Thymus (tissue), 11 donors: Measurements from ENCODE around the gene CHML. TPM values are rescaled to one million over a fixed set of nuclear protein-coding genes. Genes with fewer than 3 reads are reported as not detected.

Source experiments
- DNase-seq, 9 donors: peaks; one replicate each; pipeline ENCODE4 v3.0.0-alpha.2; 2013; ENCODE audit warnings: low spot score in 9 of 9, low read depth in 6 of 9, missing footprints in 1 of 9
- H3K27ac ChIP-seq, 2 donors: one replicate each; pipeline ENCODE4 v1.5.1; 2013; ENCODE audit warnings: control low read depth in 1 of 2, low read depth in 1 of 2, low read length in 1 of 2, mild to moderate bottlenecking in 1 of 2, moderate library complexity in 1 of 2
- H3K27me3 ChIP-seq, 2 donors: one replicate each; pipeline ENCODE4 v1.5.1; 2013; ENCODE audit warnings: low read length in 1 of 2; ENCODE audit not compliant: control insufficient read depth in 2 of 2, insufficient read depth in 1 of 2
- H3K36me3 ChIP-seq, 2 donors: one replicate each; pipeline ENCODE4 v1.5.1; 2013; ENCODE audit warnings: low read length in 1 of 2, mild to moderate bottlenecking in 1 of 2, moderate library complexity in 1 of 2; ENCODE audit not compliant: control insufficient read depth in 2 of 2, insufficient read depth in 2 of 2
- H3K4me1 ChIP-seq, 2 donors: one replicate each; pipeline ENCODE4 v1.5.1; 2013; ENCODE audit warnings: low read length in 2 of 2; ENCODE audit not compliant: control insufficient read depth in 2 of 2, insufficient read depth in 2 of 2
- H3K4me3 ChIP-seq, 2 donors: one replicate each; pipeline ENCODE4 v1.5.1; 2013; ENCODE audit warnings: low read length in 2 of 2, control low read depth in 1 of 2, mild to moderate bottlenecking in 1 of 2
- H3K9me3 ChIP-seq, 2 donors: one replicate each; pipeline ENCODE4 v1.5.1; 2013; ENCODE audit warnings: low read length in 1 of 2, mild to moderate bottlenecking in 1 of 2; ENCODE audit not compliant: control insufficient read depth in 2 of 2, insufficient read depth in 1 of 2
- whole genome bisulfite sequencing: extraction: QIAGEN DNeasy Blood & Tissue Kit; methylation state at CpG from one replicate; pipeline ENCODE4 v1.1.7; 2013; 5-methylcytosine and 5-hydroxymethylcytosine counted together
- polyA plus RNA-seq: library from polyadenylated mRNA; stranded (reverse); fragments of 200-250 nt; gene quantifications from one replicate; pipeline ENCODE4 v1.2.3, GENCODE V29; 2013
- total RNA-seq: library from RNA; stranded (reverse); fragments of 120-200 nt; gene quantifications from one replicate; pipeline ENCODE4 v1.2.4, GENCODE V29; 2013
- donor health status: healthy.

CHML gene
- total and polyA plus RNA-seq, 2 donors: 7.4 to 13.3 TPM

DNA sequence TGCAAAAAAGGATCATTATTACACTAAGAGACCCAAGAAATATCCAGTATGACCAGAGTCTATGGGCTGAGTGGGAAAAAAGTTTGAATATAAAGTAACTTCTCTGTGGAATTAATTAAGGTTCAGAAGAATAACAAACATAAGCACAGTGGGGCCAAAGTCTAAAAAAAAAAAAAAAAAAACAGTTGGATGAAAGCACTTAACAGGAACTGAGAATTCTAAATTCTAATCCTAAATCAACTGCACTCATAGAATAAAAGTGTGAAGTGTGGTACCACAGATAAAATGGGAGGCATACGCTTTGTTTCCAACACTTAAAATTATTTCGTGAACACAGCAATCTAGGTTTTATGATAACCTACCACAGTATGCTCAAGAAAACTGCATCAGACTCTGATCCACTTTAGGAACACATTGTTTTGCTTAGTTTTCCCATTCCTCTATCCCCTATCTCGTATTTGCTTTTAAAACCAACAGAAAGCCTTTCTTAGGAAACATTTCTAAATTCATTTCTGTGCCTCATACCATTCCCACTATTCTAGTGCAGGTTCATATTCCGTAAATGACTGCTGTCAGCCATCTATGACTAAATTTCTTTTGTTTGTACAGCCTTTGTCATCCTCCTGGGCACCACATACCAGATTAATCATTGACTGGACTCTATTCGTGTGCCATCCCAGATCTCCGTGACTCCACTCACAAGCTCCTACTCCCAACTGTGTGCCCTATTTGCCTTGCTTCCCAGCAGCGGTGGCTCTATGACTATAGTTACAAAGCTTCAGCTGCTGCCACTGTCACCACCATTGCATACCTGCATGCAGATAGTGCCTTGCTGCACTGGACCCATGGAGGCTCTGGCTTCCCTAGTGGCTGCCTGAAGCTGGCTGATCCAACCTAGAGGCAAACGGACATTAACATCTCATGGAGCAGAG, 24.9 kb downstream of the CHML start:
- no peaks in the 10 kb centered on the region for H3K9me3 ChIP-seq
- no peaks in the 10 kb centered on the region for H3K27me3 ChIP-seq
- no peak overlapping the region for H3K4me3 ChIP-seq
- H3K27ac ChIP-seq: no peak overlapping the region
- WGBS: 98% methylated on average over 8 of the region's 8 CpGs
- no peaks in the 10 kb centered on the region for H3K4me1 ChIP-seq
- no peaks in the 10 kb centered on the region for H3K36me3 ChIP-seq
- no peak for DNase-seq

GRCh38 chr1:241614572-241614971, 25.6 kb downstream of the CHML start:
- H3K36me3 ChIP-seq: no peaks in the 10 kb centered on the region
- H3K9me3 ChIP-seq: no peaks in the 10 kb centered on the region
- no peak overlapping the region for H3K27ac ChIP-seq
- H3K4me1 ChIP-seq: no peaks in the 10 kb centered on the region
- H3K4me3 ChIP-seq: no peak overlapping the region
- no peak for DNase-seq
- WGBS: 82% methylated on average over 4 of the region's 4 CpGs
- no peaks in the 10 kb centered on the region for H3K27me3 ChIP-seq

GRCh38 chr1:241614144-241614543, 26.0 kb downstream of the CHML start:
- Histone ChIP-seq H3K27me3 (no peaks in the 10 kb centered on the region), H3K4me3 (no peak overlapping the region), H3K27ac (no peak overlapping the region), H3K4me1 (no peaks in the 10 kb centered on the region), H3K36me3 (no peaks in the 10 kb centered on the region), H3K9me3 (no peaks in the 10 kb centered on the region)
- 93% methylated on average over 4 of the region's 4 CpGs for WGBS
- no peak for DNase-seq

DNA sequence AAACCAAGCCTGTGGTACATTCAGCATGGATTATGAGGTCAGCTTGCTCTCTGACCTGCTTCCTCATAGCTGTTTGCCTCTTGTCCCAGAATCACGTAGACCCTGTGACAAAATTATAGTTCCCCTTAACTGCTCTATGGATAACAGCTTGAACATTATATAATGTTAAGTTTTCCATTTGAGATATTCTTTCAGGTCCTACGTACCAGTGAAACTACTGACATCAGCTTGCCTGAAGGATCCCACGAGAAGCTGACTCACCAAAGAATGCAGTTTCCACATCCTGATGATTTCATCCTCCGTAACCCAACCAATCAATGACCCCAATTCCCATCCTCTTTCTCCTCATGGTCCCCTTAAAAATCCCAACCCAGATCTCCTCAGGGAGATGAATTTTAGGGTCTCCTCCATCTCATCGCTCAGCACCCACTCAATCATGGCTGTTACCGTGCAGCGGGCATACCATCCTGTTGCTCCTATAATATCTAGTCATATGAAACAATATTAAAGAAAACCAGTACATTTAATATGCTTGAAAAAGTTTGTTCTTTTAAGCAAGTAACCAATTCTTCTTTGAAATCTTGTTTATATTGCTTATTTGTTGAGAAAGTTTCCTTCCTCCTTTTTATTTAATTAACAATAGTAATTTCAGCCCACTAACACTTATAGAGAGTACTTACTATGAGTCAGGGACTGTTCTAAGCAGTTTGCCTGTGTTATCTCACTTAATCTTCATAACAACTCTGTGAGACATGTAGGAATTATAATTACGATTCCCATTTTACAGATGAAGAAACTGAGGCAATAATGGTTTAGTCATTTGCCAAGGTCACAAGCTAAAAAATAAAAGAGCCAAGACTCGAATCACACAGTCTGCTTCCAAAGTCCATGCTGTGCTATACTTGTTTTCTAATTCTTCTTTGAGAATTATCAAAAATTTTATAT, 27.4 kb downstream of the CHML start:
- Histone ChIP-seq H3K4me1 (no peaks in the 10 kb centered on the region), H3K27ac (no peak overlapping the region), H3K27me3 (no peaks in the 10 kb centered on the region), H3K9me3 (no peaks in the 10 kb centered on the region), H3K36me3 (no peaks in the 10 kb centered on the region), H3K4me3 (no peak overlapping the region)
- DNase-seq: no peak
- 96% methylated on average over 9 of the region's 9 CpGs for WGBS

GRCh38 chr1:241611736-241612135, 28.4 kb downstream of the CHML start:
- H3K27ac ChIP-seq: no peak overlapping the region
- WGBS: 98% methylated on average over 1 of the region's 1 CpG

DNA sequence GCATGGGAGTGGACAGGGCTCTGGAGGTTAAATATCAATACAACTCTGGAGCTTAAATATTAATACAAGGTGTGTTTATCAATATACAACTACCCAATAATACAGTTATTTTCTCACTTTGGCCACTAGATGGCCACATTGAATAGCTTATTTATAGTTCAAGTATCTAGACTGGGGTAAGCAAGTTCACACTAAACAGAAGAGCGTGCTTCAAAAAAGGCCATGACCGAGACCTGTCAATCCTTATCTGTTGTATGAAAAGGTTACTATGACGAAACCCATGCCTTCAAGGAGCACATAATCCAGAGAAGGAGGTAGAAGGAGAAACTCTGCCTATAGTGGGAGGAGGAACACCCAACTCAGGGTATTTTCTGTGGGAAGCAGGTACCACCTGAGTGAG, 29.1 kb downstream of the CHML start:
- Histone ChIP-seq H3K27me3 (no peaks in the 10 kb centered on the region), H3K4me1 (no peaks in the 10 kb centered on the region), H3K4me3 (no peak overlapping the region), H3K36me3 (no peaks in the 10 kb centered on the region), H3K9me3 (no peaks in the 10 kb centered on the region), H3K27ac (no peak overlapping the region)
- peak in 8 of 9 donors; percentile 25 to 79 (median 54) for DNase-seq
- 56% methylated on average over 3 of the region's 3 CpGs for WGBS

More at GRCh38 chr1:241611736-241612135, 28.4 kb downstream of the CHML start:
- Histone ChIP-seq H3K4me1 (no peaks in the 10 kb centered on the region), H3K9me3 (no peaks in the 10 kb centered on the region), H3K4me3 (no peak overlapping the region), H3K36me3 (no peaks in the 10 kb centered on the region), H3K27me3 (no peaks in the 10 kb centered on the region)
- no peak for DNase-seq

GRCh38 chr1:241610056-241610815, 29.9 kb downstream of the CHML start:
- 93% methylated on average over 8 of the region's 8 CpGs for WGBS
- Histone ChIP-seq H3K27ac (no peak overlapping the region), H3K4me1 (no peaks in the 10 kb centered on the region), H3K9me3 (no peaks in the 10 kb centered on the region), H3K27me3 (no peaks in the 10 kb centered on the region), H3K4me3 (no peak overlapping the region), H3K36me3 (no peaks in the 10 kb centered on the region)
- no peak for DNase-seq

- Histone ChIP-seq H3K4me3 (no peak overlapping the region), H3K27ac (no peak overlapping the region), H3K9me3 (no peaks in the 10 kb centered on the region), H3K27me3 (no peaks in the 10 kb centered on the region), H3K36me3 (no peaks in the 10 kb centered on the region), H3K4me1 (no peaks in the 10 kb centered on the region)
- 90% methylated on average over 3 of the region's 3 CpGs for WGBS
- no peak for DNase-seq
Observed at GRCh38 chr1:241608379-241609033, 31.7 kb downstream of the CHML start.
